H1 (cell line): ENCODE results near the gene CDK5R2. TPM values are rescaled to one million over a fixed set of nuclear protein-coding genes. Genes with fewer than 3 reads are reported as not detected.

ENCODE experiments used
- CTCF ChIA-PET: fragments of 300-600 bp; sonication (Branson Sonifier 250); formaldehyde crosslinking; loops from one replicate; lab custom pipeline; 2021; ENCODE audit not compliant: partially characterized antibody; lab: Charles Lee
- POLR2A ChIA-PET: fragments of 300-600 bp; sonication (Branson Sonifier 250); formaldehyde crosslinking; loops from one replicate; lab custom pipeline; 2021; ENCODE audit warnings: inconsistent platforms; ENCODE audit not compliant: partially characterized antibody; lab: Charles Lee
- DNase-seq, 2 experiments: peaks; one replicate each; pipeline versions ENCODE4 v3.0.0 to v3.0.0-alpha.2; 2010 to 2022; ENCODE audit warnings: low spot score in 2 of 2, low read depth in 1 of 2, mixed read lengths in 1 of 2
- FAIRE-seq: peaks from 2 replicates; lab custom pipeline; 2011; peaks lifted over from hg19 to GRCh38; lab: Jason Lieb, UNC
- H2AFZ ChIP-seq: 2 replicates; pipeline ENCODE4 v1.8.1; 2012; ENCODE audit warnings: low read length, inconsistent platforms
- H2AK5ac ChIP-seq: 2 replicates; pipeline ENCODE4 v1.6.1; 2013; ENCODE audit warnings: low read depth, low read length
- H2BK120ac ChIP-seq: replicated peaks from 2 replicates; pipeline ENCODE3; 2013; ENCODE audit warnings: low read depth, low read length, inconsistent platforms
- H2BK12ac ChIP-seq: 2 replicates; pipeline ENCODE4 v1.6.1; 2013; ENCODE audit warnings: low read depth, low read length
- H2BK15ac ChIP-seq: 2 replicates; pipeline ENCODE4 v1.6.1; 2013; ENCODE audit warnings: low read length
- H2BK20ac ChIP-seq: 2 replicates; pipeline ENCODE4 v1.6.1; 2013; ENCODE audit warnings: low read length
- H2BK5ac ChIP-seq: 2 replicates; pipeline ENCODE4 v1.6.1; 2013; ENCODE audit warnings: low read depth, low read length
- H3K14ac ChIP-seq: 2 replicates; pipeline ENCODE4 v1.6.1; 2013; ENCODE audit warnings: inconsistent platforms; ENCODE audit not compliant: insufficient read length
- H3K18ac ChIP-seq: 2 replicates; pipeline ENCODE4 v1.6.1; 2013; ENCODE audit warnings: low read length; ENCODE audit errors: extremely low read depth
- H3K23ac ChIP-seq: 2 replicates; pipeline ENCODE4 v1.6.1; 2013; ENCODE audit warnings: inconsistent platforms; ENCODE audit not compliant: insufficient read length
- H3K23me2 ChIP-seq: 2 replicates; pipeline ENCODE4 v1.6.1; 2013; ENCODE audit warnings: low read depth, low read length
- H3K27ac ChIP-seq: 2 replicates; pipeline ENCODE4 v1.6.1; 2011; ENCODE audit warnings: low read depth, low read length, inconsistent platforms
- H3K27me3 ChIP-seq, 4 experiments: replicated peaks in 1 of 4; 1 replicate in 1 of 4; 2 replicates in 3 of 4; pipeline versions ENCODE4 v1.6.1 to v1.8.1; 2011 to 2013; ENCODE audit warnings: low read length in 3 of 4, mild to moderate bottlenecking in 3 of 4, inconsistent platforms in 2 of 4, mixed read lengths in 2 of 4, moderate library complexity in 1 of 4; ENCODE audit not compliant: control insufficient read depth in 3 of 4, insufficient read depth in 3 of 4; ENCODE audit errors: extremely low read depth in 1 of 4
- H3K36me3 ChIP-seq, 4 experiments: 2 replicates each; pipeline versions ENCODE4 v1.6.1 to v1.8.1; 2011 to 2013; ENCODE audit warnings: mild to moderate bottlenecking in 4 of 4, low read length in 3 of 4, moderate library complexity in 2 of 4, control low read depth in 1 of 4, inconsistent platforms in 1 of 4; ENCODE audit not compliant: insufficient read depth in 4 of 4, control insufficient read depth in 2 of 4
- H3K4ac ChIP-seq: replicated peaks from 2 replicates; pipeline ENCODE3; 2013; ENCODE audit warnings: low read length, low read depth, mixed read lengths, inconsistent platforms; ENCODE audit not compliant: insufficient read length
- H3K4me1 ChIP-seq, 4 experiments: replicated peaks in 1 of 4; 1 replicate in 1 of 4; 2 replicates in 3 of 4; pipeline versions ENCODE4 v1.6.1 to v1.8.1; 2011 to 2013; ENCODE audit warnings: low read length in 3 of 4, inconsistent platforms in 2 of 4, mixed read lengths in 1 of 4; ENCODE audit not compliant: insufficient read depth in 4 of 4, control insufficient read depth in 3 of 4
- H3K4me2 ChIP-seq, 2 experiments: 2 replicates each; pipeline versions ENCODE4 v1.6.1 to v1.8.1; 2011 to 2013; ENCODE audit warnings: low read depth in 2 of 2, low read length in 2 of 2, control low read depth in 1 of 2, inconsistent platforms in 1 of 2, mild to moderate bottlenecking in 1 of 2; ENCODE audit not compliant: insufficient read depth in 1 of 2
- H3K4me3 ChIP-seq, 4 experiments: fragments of 200-600, 300-600 bp in 1 of 4; sonication (generic), shearing (Covaris generic), sonication (Bioruptor Twin) in 1 of 4; 2 replicates each; pipeline versions ENCODE4 v1.5.1 to v1.8.1; 2011 to 2016; ENCODE audit warnings: low read length in 4 of 4, low read depth in 3 of 4, control low read depth in 2 of 4, inconsistent platforms in 2 of 4, mild to moderate bottlenecking in 2 of 4, mixed read lengths in 1 of 4, moderate library complexity in 1 of 4; ENCODE audit not compliant: insufficient read depth in 2 of 4; ENCODE audit errors: extremely low read depth in 1 of 4
- H3K56ac ChIP-seq: replicated peaks from 2 replicates; pipeline ENCODE3; 2013; ENCODE audit warnings: low read depth, mild to moderate bottlenecking, mixed read lengths, low read length, inconsistent platforms; ENCODE audit not compliant: insufficient read length
- H3K79me1 ChIP-seq: 2 replicates; pipeline ENCODE4 v1.6.1; 2013; ENCODE audit warnings: low read depth, low read length, control low read depth
- H3K79me2 ChIP-seq, 2 experiments: 2 replicates each; pipeline versions ENCODE4 v1.6.1 to v1.8.1; 2012 to 2013; ENCODE audit warnings: low read length in 2 of 2, mild to moderate bottlenecking in 2 of 2, inconsistent platforms in 1 of 2; ENCODE audit not compliant: insufficient read depth in 2 of 2, control insufficient read depth in 1 of 2
- H3K9ac ChIP-seq, 4 experiments: replicated peaks in 1 of 4; 1 replicate in 1 of 4; 2 replicates in 3 of 4; pipeline versions ENCODE4 v1.6.1 to v1.8.1; 2011 to 2013; ENCODE audit warnings: low read depth in 3 of 4, low read length in 3 of 4, control low read depth in 2 of 4, mild to moderate bottlenecking in 2 of 4, moderate library complexity in 2 of 4, inconsistent platforms in 1 of 4; ENCODE audit errors: extremely low read depth in 1 of 4
- H3K9me3 ChIP-seq, 2 experiments: 2 replicates each; pipeline versions ENCODE4 v1.6.1 to v1.8.1; 2012 to 2013; ENCODE audit warnings: mild to moderate bottlenecking in 2 of 2, moderate library complexity in 2 of 2, control low read depth in 1 of 2, inconsistent platforms in 1 of 2, low read depth in 1 of 2, low read length in 1 of 2, mixed read lengths in 1 of 2; ENCODE audit not compliant: insufficient read depth in 2 of 2
- H4K20me1 ChIP-seq, 2 experiments: replicated peaks in 1 of 2; 2 replicates each; pipeline versions ENCODE3 to v1.8.1; 2011 to 2013; ENCODE audit warnings: inconsistent platforms in 2 of 2, low read length in 2 of 2, mild to moderate bottlenecking in 1 of 2; ENCODE audit not compliant: insufficient read depth in 2 of 2, control insufficient read depth in 1 of 2
- H4K5ac ChIP-seq: 2 replicates; pipeline ENCODE4 v1.6.1; 2013; ENCODE audit warnings: low read length, low read depth, mixed read lengths, inconsistent platforms; ENCODE audit not compliant: insufficient read length
- H4K8ac ChIP-seq: 2 replicates; pipeline ENCODE4 v1.8.0; 2013; ENCODE audit warnings: mild to moderate bottlenecking, moderate library complexity, low read length, inconsistent platforms; ENCODE audit not compliant: insufficient read depth; ENCODE audit errors: extremely low read depth
- H4K91ac ChIP-seq: replicated peaks from 2 replicates; pipeline ENCODE3; 2013; ENCODE audit warnings: low read length, mixed read lengths, inconsistent platforms; ENCODE audit not compliant: insufficient read length
- EGR1 ChIP-seq: IDR thresholded peaks from 2 replicates; pipeline ENCODE4 v1.6.1; 2011; ENCODE audit warnings: low read depth, low read length, borderline replicate concordance
- JUND ChIP-seq: IDR thresholded peaks from 2 replicates; pipeline ENCODE4 v1.6.1; 2011; ENCODE audit warnings: mild to moderate bottlenecking, improper control_type of control experiment, low read length
- MAFK ChIP-seq: IDR thresholded peaks from 2 replicates; pipeline ENCODE4 v1.6.1; 2012; ENCODE audit warnings: low read depth, mild to moderate bottlenecking, improper control_type of control experiment, low read length
- NANOG ChIP-seq: IDR thresholded peaks from 2 replicates; pipeline ENCODE4 v1.6.1; 2011; ENCODE audit warnings: low read length, low read depth, mild to moderate bottlenecking, inconsistent platforms; ENCODE audit not compliant: insufficient read depth, poor library complexity, severe bottlenecking
- POU5F1 ChIP-seq: IDR thresholded peaks from 2 replicates; pipeline ENCODE4 v1.6.1; 2011; ENCODE audit warnings: low read depth, mild to moderate bottlenecking, low read length, moderate library complexity
- RAD21 ChIP-seq, 2 experiments: IDR thresholded peaks in 1 of 2; conservative IDR thresholded peaks in 1 of 2; 2 replicates each; pipeline ENCODE4 v1.6.1; 2011; ENCODE audit warnings: low read depth in 2 of 2, low read length in 2 of 2, improper control_type of control experiment in 1 of 2, inconsistent platforms in 1 of 2, mild to moderate bottlenecking in 1 of 2, moderate library complexity in 1 of 2
- RXRA ChIP-seq: IDR thresholded peaks from 2 replicates; pipeline ENCODE4 v1.6.1; 2011; ENCODE audit warnings: low read depth, mild to moderate bottlenecking, low read length, moderate library complexity; ENCODE audit not compliant: insufficient read depth
- SAP30 ChIP-seq: fragments of 300-600 bp; sonication (generic); IDR thresholded peaks from 2 replicates; pipeline ENCODE4 v1.7.1; 2012; ENCODE audit warnings: low read length, moderate library complexity, mild to moderate bottlenecking, inconsistent platforms; ENCODE audit not compliant: insufficient read depth, insufficient replicate concordance
- SP4 ChIP-seq: IDR thresholded peaks from 2 replicates; pipeline ENCODE4 v1.6.1; 2012; ENCODE audit warnings: low read length, inconsistent platforms
- TBP ChIP-seq: IDR thresholded peaks from 2 replicates; pipeline ENCODE4 v1.6.1; 2011; ENCODE audit warnings: low read depth, low read length, improper control_type of control experiment
- YY1 ChIP-seq: IDR thresholded peaks from 2 replicates; pipeline ENCODE4 v1.6.1; 2011; ENCODE audit warnings: low read depth, mild to moderate bottlenecking, low read length
- WGBS, 2 experiments: shearing (Covaris generic) in 1 of 2; methylation state at CpG; one replicate each; pipeline versions ENCODE4 v1.1.6 to v1.1.7; 2013 to 2015; ENCODE audit warnings: low lambda C conversion rate in 2 of 2, mixed read lengths in 2 of 2, inconsistent platforms in 1 of 2, low coverage in 1 of 2, missing lambda C conversion rate in 1 of 2; ENCODE audit not compliant: insufficient replicate concordance in 2 of 2, insufficient coverage in 1 of 2, insufficient read length in 1 of 2; ENCODE audit errors: extremely low coverage in 1 of 2, missing lambda C conversion rate in 1 of 2; 5-methylcytosine and 5-hydroxymethylcytosine counted together
- polyA plus RNA-seq, 7 experiments: library from polyadenylated mRNA; depleted of rRNA in 3 of 7; stranded (reverse) in 5 of 7; unstranded in 2 of 7; fragments of >200 nt in 5 of 7; fragments of 200-250 nt in 2 of 7; gene quantifications; 1 replicate in 5 of 7; 2 replicates in 1 of 7; 4 replicates in 1 of 7; pipeline versions ENCODE4 v1.2.1 to v1.2.3, GENCODE V29; 2011 to 2013; ENCODE audit warnings: missing spikeins in 2 of 7, mixed read lengths in 2 of 7
- total RNA-seq: library from RNA; stranded (reverse); fragmentation: NEBNext Ultra II Directional; extraction: Animal tissue kit (Norgen Biotek cat#: 25700); gene quantifications from 2 replicates; pipeline ENCODE4 v1.2.1, GENCODE V29; 2021
- TF ChIP-seq, protein P1 (sequence below): IDR thresholded peaks from 2 replicates; pipeline ENCODE4 v1.6.1; 2012; ENCODE audit warnings: inconsistent platforms
- TF ChIP-seq, protein P2 (sequence below): IDR thresholded peaks from 2 replicates; pipeline ENCODE4 v1.6.1; 2011; ENCODE audit warnings: low read depth, mild to moderate bottlenecking, low read length; ENCODE audit not compliant: insufficient read depth

CDK5R2 gene
- total and polyA plus RNA-seq, 2 of the 8 experiments (the other 6 are each of a cell fraction or from before 2014, with no cell fraction given): 0.14 TPM; not detected in 1

DNA sequence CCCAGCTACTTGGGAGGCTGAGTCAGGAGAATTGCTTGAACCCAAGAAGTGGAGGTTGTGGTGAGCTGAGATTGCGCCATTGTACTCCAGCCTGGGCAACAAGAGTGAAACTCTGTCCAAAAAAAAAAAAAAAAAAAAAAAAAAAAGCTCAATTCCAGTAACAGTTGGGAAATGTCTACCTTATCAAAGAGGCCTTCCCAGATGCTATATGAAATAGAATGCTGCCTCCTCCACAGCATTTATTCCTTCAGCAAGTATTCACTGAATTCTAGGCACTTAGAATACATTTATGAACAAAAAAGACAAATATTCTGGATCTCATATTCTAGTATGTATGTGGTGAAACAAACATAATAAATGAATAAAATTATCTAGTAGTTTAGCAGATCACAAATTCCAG, 12.8 kb upstream of the CDK5R2 start:
- Histone ChIP-seq H3K4me2 (no peak overlapping the region), H2AK5ac (no peak overlapping the region), H2BK12ac (no peak overlapping the region), H4K5ac (no peak overlapping the region), H3K18ac (no peak overlapping the region), H3K23me2 (no peaks in the 10 kb centered on the region), H3K4ac (no peak overlapping the region), H4K20me1 (no peaks in the 10 kb centered on the region), H2AFZ (no peak overlapping the region), H2BK20ac (no peak overlapping the region), H3K56ac (no peak overlapping the region), H3K9me3 (no peaks in the 10 kb centered on the region), H3K4me1 (no peaks in the 10 kb centered on the region), H3K27ac (no peak overlapping the region), H4K91ac (no peak overlapping the region), H3K9ac (no peak overlapping the region), H3K4me3 (no peak overlapping the region), H3K23ac (no peak overlapping the region), H3K27me3 (no peaks in the 10 kb centered on the region; a peak in 1 of 7 replicates), H2BK5ac (no peak overlapping the region), H3K79me2 (no peaks in the 10 kb centered on the region), H3K79me1 (no peaks in the 10 kb centered on the region), H4K8ac (no peak overlapping the region), H2BK15ac (no peak overlapping the region), H2BK120ac (no peak overlapping the region), H3K36me3 (no peaks in the 10 kb centered on the region), H3K14ac (no peak overlapping the region)
- CTCF ChIA-PET: interaction anchor here (0.7 to 1.1 kb wide), 3 partner anchors 9 to 84 kb away, joined by 3 to 4 read pairs (median 3); no protein-coding TSS in a partner anchor
- WGBS, 2 experiments: 100% methylated on average over 1 of the region's 1 CpG; no CpG with 5 or more reads in 1 of the 2 experiments
- POLR2A ChIA-PET: interaction anchor here (1.0 kb wide), 1 partner anchor 37 kb away, joined by 3 read pairs; no protein-coding TSS in a partner anchor
- DNase-seq: no peak
- FAIRE-seq: no peak
- TF ChIP-seq NANOG (no peak), MAFK (no peak), TBP (no peak), SP4 (no peak), RXRA (no peak), JUND (no peak), POU5F1 (no peak), SAP30 (no peak), RAD21 (IDR thresholded peaks at IDR 0.05 in 1 of 2, conservative IDR thresholded peaks at IDR 0.05 in 1 of 2; ENCODE audit: low read depth in 2 of 2, low read length in 2 of 2) (no peak), YY1 (no peak), EGR1 (no peak)
- TF ChIP-seq, protein P1, sequence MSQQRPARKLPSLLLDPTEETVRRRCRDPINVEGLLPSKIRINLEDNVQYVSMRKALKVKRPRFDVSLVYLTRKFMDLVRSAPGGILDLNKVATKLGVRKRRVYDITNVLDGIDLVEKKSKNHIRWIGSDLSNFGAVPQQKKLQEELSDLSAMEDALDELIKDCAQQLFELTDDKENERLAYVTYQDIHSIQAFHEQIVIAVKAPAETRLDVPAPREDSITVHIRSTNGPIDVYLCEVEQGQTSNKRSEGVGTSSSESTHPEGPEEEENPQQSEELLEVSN: no peak
- TF ChIP-seq, protein P2, sequence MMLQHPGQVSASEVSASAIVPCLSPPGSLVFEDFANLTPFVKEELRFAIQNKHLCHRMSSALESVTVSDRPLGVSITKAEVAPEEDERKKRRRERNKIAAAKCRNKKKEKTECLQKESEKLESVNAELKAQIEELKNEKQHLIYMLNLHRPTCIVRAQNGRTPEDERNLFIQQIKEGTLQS: no peak
